ENCODE data around the gene PCAT6. TPM values are rescaled to one million over a fixed set of nuclear protein-coding genes. Genes with fewer than 3 reads are reported as not detected.
"Not testable (repeated sequence)": the region's sequence is repeated elsewhere in the genome, so short reads cannot be mapped to it uniquely, and the experiment has no call there.

PCAT6 gene
- total RNA-seq, 2 donors from 2014 or later = 0.74 to 2.1 TPM

GRCh38 chr1:202812176-202813026, 1.6 kb downstream of the PCAT6 start:
- no peak for TF ChIP-seq CTCF (IDR thresholded peaks at IDR 0.05)

GRCh38 chr1:202815120-202815519, 4.4 kb downstream of the PCAT6 start:
- no peak overlapping the region for H3K4me3 ChIP-seq
- intact Hi-C loops (cut with DNase I) = no loop called here
- H3K27me3 ChIP-seq = no peaks in the 10 kb centered on the region
- no peak overlapping the region for H3K9ac ChIP-seq (ENCODE audit: low read depth in 2 of 2, low read length in 2 of 2)
- no peaks in the 10 kb centered on the region for H3K9me3 ChIP-seq
- H3K36me3 ChIP-seq = no peaks in the 10 kb centered on the region
- no peak overlapping the region for H3K27ac ChIP-seq
- no peak for DNase-seq
- H3K4me1 ChIP-seq = peaks cover 12% of the 10 kb centered on the region
- no peak for TF ChIP-seq CTCF (IDR thresholded peaks at IDR 0.05)

More at GRCh38 chr1:202812176-202813026, 1.6 kb downstream of the PCAT6 start:
- no peaks in the 10 kb centered on the region for H3K9me3 ChIP-seq
- intact Hi-C loops (cut with DNase I) = no loop called here
- H3K9ac ChIP-seq (ENCODE audit: low read depth in 2 of 2, low read length in 2 of 2) = peak overlapping the region in 1 of 2 donors; percentile 87
- H3K4me1 ChIP-seq = peaks cover 13% of the 10 kb centered on the region
- H3K4me3 ChIP-seq = no peak overlapping the region
- H3K27me3 ChIP-seq = no peaks in the 10 kb centered on the region
- DNase-seq = peak; percentile 69
- H3K36me3 ChIP-seq = no peaks in the 10 kb centered on the region
- H3K27ac ChIP-seq = no peak overlapping the region

- Histone ChIP-seq H3K4me1 (no peaks in the 10 kb centered on the region), H3K27me3 (no peaks in the 10 kb centered on the region), H3K4me3 (no peak overlapping the region), H3K9ac (ENCODE audit: low read depth in 2 of 2, low read length in 2 of 2) (no peak overlapping the region), H3K27ac (no peak overlapping the region), H3K9me3 (no peaks in the 10 kb centered on the region), H3K36me3 (no peaks in the 10 kb centered on the region)
- no peak for TF ChIP-seq CTCF (IDR thresholded peaks at IDR 0.05)
- intact Hi-C loops (cut with DNase I) = no loop called here
- no peak for DNase-seq
Observed at GRCh38 chr1:202818819-202819218, 8.1 kb downstream of the PCAT6 start.

GRCh38 chr1:202821467-202821866, 10.7 kb downstream of the PCAT6 start:
- H3K9ac ChIP-seq (ENCODE audit: low read depth in 2 of 2, low read length in 2 of 2) = no peak overlapping the region
- no peak for DNase-seq
- H3K4me1 ChIP-seq = no peaks in the 10 kb centered on the region
- no peaks in the 10 kb centered on the region for H3K9me3 ChIP-seq
- intact Hi-C loops (cut with DNase I) = no loop called here
- no peak overlapping the region for H3K4me3 ChIP-seq
- no peaks in the 10 kb centered on the region for H3K36me3 ChIP-seq
- H3K27me3 ChIP-seq = no peaks in the 10 kb centered on the region
- no peak overlapping the region for H3K27ac ChIP-seq
- no peak for TF ChIP-seq CTCF (IDR thresholded peaks at IDR 0.05)

GRCh38 chr1:202825748-202826147, 15.0 kb downstream of the PCAT6 start:
- no peak for DNase-seq
- Histone ChIP-seq H3K9me3 (no peaks in the 10 kb centered on the region), H3K4me1 (no peaks in the 10 kb centered on the region), H3K27me3 (no peaks in the 10 kb centered on the region), H3K27ac (no peak overlapping the region), H3K4me3 (no peak overlapping the region), H3K9ac (ENCODE audit: low read depth in 2 of 2, low read length in 2 of 2) (no peak overlapping the region), H3K36me3 (no peaks in the 10 kb centered on the region)
- TF ChIP-seq CTCF (IDR thresholded peaks at IDR 0.05) = no peak
- intact Hi-C loops (cut with DNase I) = no loop called here

- H3K9ac ChIP-seq (ENCODE audit: low read depth in 2 of 2, low read length in 2 of 2); H3K36me3 ChIP-seq; H3K4me3 ChIP-seq; H3K27ac ChIP-seq; H3K9me3 ChIP-seq; intact Hi-C loops (cut with DNase I); DNase-seq; H3K27me3 ChIP-seq; H3K4me1 ChIP-seq: not testable (repeated sequence)
Observed at GRCh38 chr1:202829223-202829622, 18.5 kb downstream of the PCAT6 start.
